Loucy (cell line): ENCODE measurements around the gene TGFBRAP1.
A peak's percentile ranks its signal among the peaks of the same experiment; 100 is the strongest.

Experiments used
- H2AFZ ChIP-seq: fragments of 200-600 bp; sonication (generic); 2 replicates; pipeline ENCODE4 v1.6.0; 2016; ENCODE audit warnings: antibody characterized with exemption, mild to moderate bottlenecking, low read length, moderate library complexity
- H3F3A ChIP-seq: fragments of 200-600 bp; 2 replicates; pipeline ENCODE4 v1.6.0; 2016; ENCODE audit warnings: antibody characterized with exemption, low read depth, mild to moderate bottlenecking
- H3K27me3 ChIP-seq: fragments of 200-600 bp; sonication (generic); 2 replicates; pipeline ENCODE4 v1.6.1; 2014; ENCODE audit warnings: low read length, mild to moderate bottlenecking; ENCODE audit not compliant: insufficient read depth, poor library complexity, severe bottlenecking
- H3K36me3 ChIP-seq: fragments of 200-600 bp; sonication (generic); 2 replicates; pipeline ENCODE4 v1.6.1; 2016; ENCODE audit warnings: low read length; ENCODE audit not compliant: insufficient read depth
- H3K4me1 ChIP-seq: fragments of 200-600 bp; sonication (generic); 2 replicates; pipeline ENCODE4 v1.5.1; 2014; ENCODE audit warnings: low read length, mild to moderate bottlenecking; ENCODE audit not compliant: insufficient read depth, poor library complexity, severe bottlenecking
- H3K4me2 ChIP-seq: fragments of 200-600 bp; sonication (generic); 2 replicates; pipeline ENCODE4 v1.6.0; 2014; ENCODE audit warnings: antibody characterized with exemption, low read length, low read depth, mild to moderate bottlenecking; ENCODE audit not compliant: poor library complexity, severe bottlenecking
- H3K4me3 ChIP-seq: fragments of 200-600 bp; sonication (generic); 2 replicates; pipeline ENCODE4 v1.5.1; 2014; ENCODE audit warnings: low read length, mild to moderate bottlenecking, mixed read lengths; ENCODE audit not compliant: poor library complexity, severe bottlenecking
- H3K79me2 ChIP-seq: fragments of 200-600 bp; sonication (generic); 2 replicates; pipeline ENCODE4 v1.6.1; 2014; ENCODE audit warnings: low read length; ENCODE audit not compliant: insufficient read depth
- H3K9ac ChIP-seq: fragments of 200-600 bp; sonication (generic); 2 replicates; pipeline ENCODE4 v1.6.0; 2014; ENCODE audit warnings: mild to moderate bottlenecking, low read depth, low read length, moderate library complexity; ENCODE audit not compliant: poor library complexity, severe bottlenecking
- H3K9me2 ChIP-seq: fragments of 200-600 bp; sonication (generic); replicated peaks from 2 replicates; pipeline ENCODE4 v1.6.1; 2016; ENCODE audit warnings: low read depth, low read length, mixed read lengths
- H3K9me3 ChIP-seq: fragments of 200-600 bp; sonication (generic); 2 replicates; pipeline ENCODE4 v1.6.1; 2014; ENCODE audit warnings: mild to moderate bottlenecking, antibody characterized with exemption, low read length, low read depth; ENCODE audit not compliant: insufficient read depth
- H4K20me1 ChIP-seq: fragments of 200-600 bp; sonication (generic); 2 replicates; pipeline ENCODE4 v1.6.0; 2014; ENCODE audit warnings: antibody characterized with exemption, low read length, mild to moderate bottlenecking; ENCODE audit not compliant: insufficient read depth, poor library complexity, severe bottlenecking
- EZH2phosphoT487 ChIP-seq: fragments of 200-600 bp; IDR thresholded peaks from 2 replicates; pipeline ENCODE4 v1.6.1; 2018; ENCODE audit warnings: antibody characterized with exemption, mild to moderate bottlenecking, moderate library complexity, borderline replicate concordance
- TF ChIP-seq, protein P1 (sequence below): fragments of 200-600 bp; sonication (generic); conservative IDR thresholded peaks from 2 replicates; pipeline ENCODE4 v1.5.1; 2014; ENCODE audit warnings: mild to moderate bottlenecking, antibody characterized with exemption, low read length

TGFBRAP1 gene, protein sequence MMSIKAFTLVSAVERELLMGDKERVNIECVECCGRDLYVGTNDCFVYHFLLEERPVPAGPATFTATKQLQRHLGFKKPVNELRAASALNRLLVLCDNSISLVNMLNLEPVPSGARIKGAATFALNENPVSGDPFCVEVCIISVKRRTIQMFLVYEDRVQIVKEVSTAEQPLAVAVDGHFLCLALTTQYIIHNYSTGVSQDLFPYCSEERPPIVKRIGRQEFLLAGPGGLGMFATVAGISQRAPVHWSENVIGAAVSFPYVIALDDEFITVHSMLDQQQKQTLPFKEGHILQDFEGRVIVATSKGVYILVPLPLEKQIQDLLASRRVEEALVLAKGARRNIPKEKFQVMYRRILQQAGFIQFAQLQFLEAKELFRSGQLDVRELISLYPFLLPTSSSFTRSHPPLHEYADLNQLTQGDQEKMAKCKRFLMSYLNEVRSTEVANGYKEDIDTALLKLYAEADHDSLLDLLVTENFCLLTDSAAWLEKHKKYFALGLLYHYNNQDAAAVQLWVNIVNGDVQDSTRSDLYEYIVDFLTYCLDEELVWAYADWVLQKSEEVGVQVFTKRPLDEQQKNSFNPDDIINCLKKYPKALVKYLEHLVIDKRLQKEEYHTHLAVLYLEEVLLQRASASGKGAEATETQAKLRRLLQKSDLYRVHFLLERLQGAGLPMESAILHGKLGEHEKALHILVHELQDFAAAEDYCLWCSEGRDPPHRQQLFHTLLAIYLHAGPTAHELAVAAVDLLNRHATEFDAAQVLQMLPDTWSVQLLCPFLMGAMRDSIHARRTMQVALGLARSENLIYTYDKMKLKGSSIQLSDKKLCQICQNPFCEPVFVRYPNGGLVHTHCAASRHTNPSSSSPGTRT

DNA sequence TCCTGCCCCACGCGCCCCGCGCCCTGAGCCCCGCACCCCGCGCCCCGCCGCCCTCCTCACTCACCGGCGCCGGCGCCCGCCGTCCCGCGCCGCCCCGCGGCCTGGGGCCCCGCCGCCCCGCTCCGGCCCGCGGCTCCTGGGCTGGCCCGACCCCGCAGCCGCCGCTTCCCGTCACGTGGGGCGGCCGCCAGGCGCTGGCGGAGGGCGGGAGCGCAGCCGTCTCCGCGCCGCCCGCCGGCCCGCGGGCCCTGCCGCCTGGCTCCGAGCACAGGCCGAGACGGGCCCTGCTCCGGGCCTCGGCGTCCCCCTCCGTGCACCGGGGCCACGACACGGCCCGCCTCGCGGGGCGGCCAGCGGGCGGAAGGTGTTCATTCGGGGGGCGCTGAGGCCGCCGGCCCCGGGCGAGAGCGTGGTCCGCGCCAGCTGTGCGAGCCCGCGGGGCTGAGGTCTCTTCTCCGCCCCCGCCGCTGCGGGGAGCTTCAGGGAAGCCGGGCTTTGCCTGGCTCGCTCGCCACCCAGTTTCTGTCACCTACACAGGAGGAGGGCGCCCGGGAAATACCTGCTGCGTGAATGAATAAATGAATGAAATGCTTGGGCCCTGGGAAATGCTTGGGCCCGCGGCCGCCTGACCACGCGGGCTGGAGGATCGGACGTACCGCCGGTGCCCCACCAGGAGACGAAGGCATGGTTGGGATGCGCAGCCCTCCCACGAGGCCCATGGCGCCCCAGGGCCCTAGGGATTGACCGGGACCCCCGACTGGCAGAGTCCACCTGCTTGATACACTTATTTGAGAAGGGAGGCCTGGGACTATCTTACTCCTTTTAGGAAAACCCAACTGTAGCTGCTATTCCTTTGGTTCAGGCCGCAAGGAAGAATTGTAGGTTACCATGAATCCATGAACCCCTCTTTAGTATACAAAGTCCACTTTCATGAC lies at the start of gene TGFBRAP1:
TGFBRAP1 (minus strand) TSS at position 175 of the 935 bp plus-strand sequence. CDS start 21,434 bp downstream, outside the sequence.
- no peaks in the 10 kb centered on the region for H3K9me3 ChIP-seq
- peaks cover 17% of the 10 kb centered on the region for H4K20me1 ChIP-seq
- H3K4me3 ChIP-seq: peak within 1 kb of the TSS; percentile 88
- H2AFZ ChIP-seq: peak within 1 kb of the TSS; percentile 87
- H3K79me2 ChIP-seq: peaks cover 45% of the 10 kb centered on the region
- peak within 1 kb of the TSS; percentile 96 for H3K9ac ChIP-seq
- TF ChIP-seq, protein P1, sequence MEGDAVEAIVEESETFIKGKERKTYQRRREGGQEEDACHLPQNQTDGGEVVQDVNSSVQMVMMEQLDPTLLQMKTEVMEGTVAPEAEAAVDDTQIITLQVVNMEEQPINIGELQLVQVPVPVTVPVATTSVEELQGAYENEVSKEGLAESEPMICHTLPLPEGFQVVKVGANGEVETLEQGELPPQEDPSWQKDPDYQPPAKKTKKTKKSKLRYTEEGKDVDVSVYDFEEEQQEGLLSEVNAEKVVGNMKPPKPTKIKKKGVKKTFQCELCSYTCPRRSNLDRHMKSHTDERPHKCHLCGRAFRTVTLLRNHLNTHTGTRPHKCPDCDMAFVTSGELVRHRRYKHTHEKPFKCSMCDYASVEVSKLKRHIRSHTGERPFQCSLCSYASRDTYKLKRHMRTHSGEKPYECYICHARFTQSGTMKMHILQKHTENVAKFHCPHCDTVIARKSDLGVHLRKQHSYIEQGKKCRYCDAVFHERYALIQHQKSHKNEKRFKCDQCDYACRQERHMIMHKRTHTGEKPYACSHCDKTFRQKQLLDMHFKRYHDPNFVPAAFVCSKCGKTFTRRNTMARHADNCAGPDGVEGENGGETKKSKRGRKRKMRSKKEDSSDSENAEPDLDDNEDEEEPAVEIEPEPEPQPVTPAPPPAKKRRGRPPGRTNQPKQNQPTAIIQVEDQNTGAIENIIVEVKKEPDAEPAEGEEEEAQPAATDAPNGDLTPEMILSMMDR: no peak
- no peak for TF ChIP-seq EZH2phosphoT487
- no peaks in the 10 kb centered on the region for H3K27me3 ChIP-seq
- H3F3A ChIP-seq: 0 out of 2 replicates have a peak, but pooled peaks cover 7% of the 10 kb centered on the region
- no peaks in the 10 kb centered on the region for H3K9me2 ChIP-seq
- no peaks in the 10 kb centered on the region for H3K36me3 ChIP-seq
- peak within 1 kb of the TSS; percentile 91 for H3K4me2 ChIP-seq
- peaks cover 43% of the 10 kb centered on the region for H3K4me1 ChIP-seq

DNA sequence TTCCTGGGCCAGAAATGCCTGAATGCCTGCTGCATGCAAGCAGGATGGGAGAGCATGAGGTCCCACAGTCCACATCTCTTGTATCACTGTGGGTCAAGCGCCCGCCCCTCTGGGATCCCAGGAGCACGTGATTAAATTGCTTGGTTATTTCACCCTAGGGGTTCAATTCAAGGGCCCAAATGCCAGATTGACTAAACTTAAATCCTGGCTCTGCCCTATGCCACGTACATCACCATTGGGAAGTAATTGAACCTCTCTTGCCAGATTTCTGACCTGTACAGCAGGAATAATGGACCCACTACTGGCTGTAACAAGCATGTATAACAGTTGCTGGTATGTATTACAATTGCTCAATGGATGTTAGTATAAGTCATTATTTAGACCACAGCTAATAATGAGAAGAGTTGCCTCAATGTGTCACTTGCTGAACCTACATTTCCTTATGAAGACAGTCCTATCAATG lies 49.4 kb upstream of the TGFBRAP1 start:
- H3K36me3 ChIP-seq: peaks cover 66% of the 10 kb centered on the region
- TF ChIP-seq, protein P1: no peak
- TF ChIP-seq EZH2phosphoT487: no peak
- no peaks in the 10 kb centered on the region for H3K9me2 ChIP-seq
- peaks cover 6% of the 10 kb centered on the region for H3K4me1 ChIP-seq
- H3K79me2 ChIP-seq: no peaks in the 10 kb centered on the region; the same call in 1 of the 2 replicates
- H3K4me2 ChIP-seq: no peak overlapping the region
- no peaks in the 10 kb centered on the region for H3K27me3 ChIP-seq
- H2AFZ ChIP-seq: no peak overlapping the region
- H4K20me1 ChIP-seq: peaks cover 3% of the 10 kb centered on the region
- H3F3A ChIP-seq: no peaks in the 10 kb centered on the region
- no peak overlapping the region for H3K4me3 ChIP-seq
- H3K9me3 ChIP-seq: no peaks in the 10 kb centered on the region
- no peak overlapping the region for H3K9ac ChIP-seq

DNA sequence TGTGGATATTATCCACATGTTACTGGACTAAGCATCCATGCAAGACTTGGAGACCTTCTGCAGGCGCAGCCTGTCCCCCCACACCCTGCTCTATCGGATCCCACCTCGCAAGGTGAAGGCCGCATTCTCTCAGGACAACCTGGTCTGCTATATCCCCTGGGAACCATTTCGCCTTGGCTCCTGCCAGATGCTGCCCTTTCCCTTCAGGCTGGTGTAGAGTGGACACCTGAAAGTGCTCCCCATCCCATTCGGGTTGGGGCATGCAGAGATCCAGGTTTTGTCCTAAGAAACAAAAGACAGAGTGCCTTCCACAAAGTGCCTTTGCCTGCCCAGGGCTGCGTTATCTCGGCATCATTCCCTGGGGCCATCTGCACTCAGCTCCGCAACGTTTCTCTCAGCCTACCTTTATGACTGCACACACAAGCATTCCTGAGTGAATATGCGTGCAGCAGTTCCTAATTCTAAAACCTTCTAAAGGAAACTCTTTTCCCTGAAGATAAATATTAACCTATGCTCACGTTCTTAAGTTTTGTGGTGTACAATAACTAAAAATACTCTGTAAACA lies 48.8 kb upstream of the TGFBRAP1 start:
- H3K9ac ChIP-seq: no peak overlapping the region
- peaks cover 6% of the 10 kb centered on the region for H3K4me1 ChIP-seq
- peaks cover 66% of the 10 kb centered on the region for H3K36me3 ChIP-seq

More for the DNA sequence above, 48.8 kb upstream of the TGFBRAP1 start:
- H3K79me2 ChIP-seq: no peaks in the 10 kb centered on the region; the same call in 1 of the 2 replicates
- no peaks in the 10 kb centered on the region for H3K9me2 ChIP-seq
- H2AFZ ChIP-seq: no peak overlapping the region
- H3K27me3 ChIP-seq: no peaks in the 10 kb centered on the region
- no peaks in the 10 kb centered on the region for H3K9me3 ChIP-seq
- H3F3A ChIP-seq: no peaks in the 10 kb centered on the region
- no peak overlapping the region for H3K4me3 ChIP-seq
- no peak overlapping the region for H3K4me2 ChIP-seq
- H4K20me1 ChIP-seq: peaks cover 3% of the 10 kb centered on the region
- TF ChIP-seq EZH2phosphoT487: no peak
- TF ChIP-seq, protein P1: no peak
